HFF-Myc (cell line): ENCODE results near the gene C14orf93.

ENCODE experiments used
- DNase-seq: peaks from one replicate; pipeline ENCODE4 v3.0.0-alpha.2; 2011; ENCODE audit warnings: low read depth; ENCODE audit errors: extremely low read depth
- H3K4me3 ChIP-seq: replicated peaks from 2 replicates; pipeline ENCODE4 v1.5.1; 2011; ENCODE audit warnings: low read depth, mild to moderate bottlenecking, control low read depth, low read length
- TF ChIP-seq, protein P1 (sequence below): IDR thresholded peaks from 2 replicates; pipeline ENCODE4 v1.5.1; 2012; ENCODE audit warnings: mild to moderate bottlenecking, low read depth, low read length, control low read depth; ENCODE audit errors: missing control alignments

The C14orf93 gene

DNA sequence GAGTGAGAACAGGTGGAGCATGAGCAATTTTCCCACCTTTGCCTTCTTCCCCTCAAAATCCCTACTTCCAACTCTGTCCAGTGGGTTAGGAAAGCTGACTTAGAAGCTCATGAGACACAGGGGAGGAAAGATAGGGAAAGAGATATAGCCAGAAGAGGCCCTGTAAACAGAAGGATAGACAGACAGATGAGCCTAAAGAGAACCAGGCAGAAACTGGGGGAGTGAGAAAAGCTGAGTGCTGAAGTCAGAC lies 32.6 kb downstream of the C14orf93 start:
- TF ChIP-seq, protein P1, sequence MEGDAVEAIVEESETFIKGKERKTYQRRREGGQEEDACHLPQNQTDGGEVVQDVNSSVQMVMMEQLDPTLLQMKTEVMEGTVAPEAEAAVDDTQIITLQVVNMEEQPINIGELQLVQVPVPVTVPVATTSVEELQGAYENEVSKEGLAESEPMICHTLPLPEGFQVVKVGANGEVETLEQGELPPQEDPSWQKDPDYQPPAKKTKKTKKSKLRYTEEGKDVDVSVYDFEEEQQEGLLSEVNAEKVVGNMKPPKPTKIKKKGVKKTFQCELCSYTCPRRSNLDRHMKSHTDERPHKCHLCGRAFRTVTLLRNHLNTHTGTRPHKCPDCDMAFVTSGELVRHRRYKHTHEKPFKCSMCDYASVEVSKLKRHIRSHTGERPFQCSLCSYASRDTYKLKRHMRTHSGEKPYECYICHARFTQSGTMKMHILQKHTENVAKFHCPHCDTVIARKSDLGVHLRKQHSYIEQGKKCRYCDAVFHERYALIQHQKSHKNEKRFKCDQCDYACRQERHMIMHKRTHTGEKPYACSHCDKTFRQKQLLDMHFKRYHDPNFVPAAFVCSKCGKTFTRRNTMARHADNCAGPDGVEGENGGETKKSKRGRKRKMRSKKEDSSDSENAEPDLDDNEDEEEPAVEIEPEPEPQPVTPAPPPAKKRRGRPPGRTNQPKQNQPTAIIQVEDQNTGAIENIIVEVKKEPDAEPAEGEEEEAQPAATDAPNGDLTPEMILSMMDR: no peak
- DNase-seq: no peak
- no peak overlapping the region for H3K4me3 ChIP-seq

DNA sequence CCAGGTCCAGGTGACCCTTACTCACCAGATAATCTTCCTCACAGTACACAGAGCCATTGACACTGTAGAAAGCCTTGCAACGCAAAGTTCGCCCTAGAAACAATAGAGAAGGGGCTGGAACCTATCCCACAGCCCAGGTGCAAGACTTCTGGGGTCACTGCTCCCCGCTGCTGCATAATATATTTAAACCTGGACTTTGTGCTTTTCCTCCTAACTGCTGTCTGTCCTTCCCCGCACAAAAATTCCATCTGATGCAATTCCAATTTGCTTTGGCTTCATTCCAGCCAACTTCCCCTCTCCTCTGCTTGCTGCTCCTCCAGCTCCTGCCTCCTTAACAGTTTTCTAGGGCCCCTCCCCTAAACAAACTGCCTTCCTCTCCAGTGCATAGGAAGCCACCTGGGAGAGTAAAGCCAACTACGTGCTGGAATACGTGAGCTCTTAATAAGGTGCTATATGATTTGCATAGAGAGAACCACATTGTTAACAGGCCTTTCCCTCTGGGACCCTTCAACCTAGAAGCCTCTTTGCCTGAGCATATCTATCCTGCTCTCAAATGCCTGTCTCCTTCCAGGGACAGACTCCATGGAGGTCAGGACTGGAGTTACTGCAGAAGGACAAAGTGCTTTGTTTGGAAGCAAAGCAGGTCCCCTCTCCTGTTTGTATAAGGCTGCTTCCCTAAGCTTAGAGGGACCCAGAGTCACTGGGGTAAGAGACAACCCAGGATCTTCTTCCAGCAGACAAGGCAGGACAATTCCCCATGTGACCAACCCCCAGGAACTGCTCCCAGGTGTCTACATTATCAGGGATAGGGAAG lies 33.1 kb downstream of the C14orf93 start:
- TF ChIP-seq, protein P1: no peak
- H3K4me3 ChIP-seq: no peak overlapping the region
- no peak for DNase-seq

DNA sequence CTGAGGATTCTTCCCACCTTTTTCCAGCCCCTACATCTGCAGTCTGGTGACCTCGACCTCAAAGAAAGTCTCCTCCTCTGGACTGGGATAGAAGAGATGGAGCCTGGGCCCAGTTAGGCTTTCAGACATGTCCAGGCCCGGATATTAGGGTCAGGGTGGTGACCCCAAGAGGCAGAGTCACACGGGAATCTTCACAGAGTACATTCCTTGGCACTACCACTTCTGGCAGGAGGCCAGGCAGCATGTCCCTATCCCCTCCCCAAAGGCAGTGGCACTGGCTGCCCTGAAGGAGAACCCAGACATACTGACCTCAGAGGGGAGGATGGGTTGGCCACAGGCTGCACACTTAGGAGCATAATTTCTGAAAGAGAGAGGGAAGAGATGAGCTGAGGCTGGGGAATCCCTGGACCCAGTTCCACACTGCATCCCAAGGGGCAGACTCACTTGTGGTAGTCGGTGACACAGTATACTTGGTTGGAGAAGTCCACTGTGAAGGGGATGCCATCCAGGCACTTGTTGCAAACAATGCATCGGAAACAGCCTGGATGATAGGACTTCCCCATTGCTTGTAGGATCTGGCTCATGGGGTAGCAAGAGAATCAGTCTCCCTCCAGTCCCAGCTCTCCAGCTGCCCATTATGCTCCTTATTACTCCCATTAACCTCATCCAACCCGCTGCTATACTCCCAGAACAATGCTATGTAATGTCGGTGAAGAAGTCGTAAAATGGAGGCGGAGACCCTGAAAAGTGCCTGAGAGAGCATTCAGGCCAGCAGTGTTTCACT lies 35.2 kb downstream of the C14orf93 start:
- no peak for DNase-seq
- TF ChIP-seq, protein P1: no peak
- no peak overlapping the region for H3K4me3 ChIP-seq

DNA sequence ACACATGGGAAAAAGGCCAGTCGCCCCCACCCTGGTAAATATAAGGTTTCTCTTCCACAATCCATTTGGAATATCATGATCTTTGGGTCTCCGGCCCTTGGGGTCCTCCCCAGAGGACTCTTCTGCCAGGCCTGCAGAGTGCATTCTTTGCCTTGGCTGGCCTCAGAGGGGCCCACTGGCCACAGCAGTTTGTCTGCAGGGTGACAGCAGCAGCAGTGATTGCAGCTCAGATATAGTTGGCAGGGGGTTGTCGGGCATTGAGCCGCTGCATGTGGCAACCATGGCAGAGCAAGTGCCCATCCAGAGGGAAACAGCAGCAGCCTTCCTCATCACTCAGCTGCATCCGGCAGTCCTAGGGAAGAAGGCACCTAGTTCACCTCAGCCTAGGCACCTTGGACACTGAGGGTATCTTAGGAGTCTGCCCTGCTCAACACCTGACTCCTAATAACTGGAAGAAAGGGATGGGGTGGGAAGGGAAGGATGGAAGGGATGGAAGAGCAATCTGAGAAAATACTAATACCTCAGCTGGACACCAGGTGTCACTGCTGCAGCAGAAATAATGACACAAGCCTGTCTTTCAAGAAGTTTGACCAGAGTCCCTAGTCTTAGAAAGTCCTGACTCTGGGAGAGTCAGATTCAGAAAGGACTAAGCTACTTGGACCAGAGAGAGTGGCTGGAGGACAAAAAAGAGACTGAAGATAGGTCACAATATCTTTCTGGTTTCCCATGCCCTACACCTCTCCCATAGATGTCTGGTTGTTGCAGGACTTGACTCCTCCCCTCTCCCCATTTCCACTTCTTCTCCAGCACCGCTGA lies 36.5 kb downstream of the C14orf93 start:
- TF ChIP-seq, protein P1: peak; percentile 67
- no peak overlapping the region for H3K4me3 ChIP-seq
- DNase-seq: no peak

DNA sequence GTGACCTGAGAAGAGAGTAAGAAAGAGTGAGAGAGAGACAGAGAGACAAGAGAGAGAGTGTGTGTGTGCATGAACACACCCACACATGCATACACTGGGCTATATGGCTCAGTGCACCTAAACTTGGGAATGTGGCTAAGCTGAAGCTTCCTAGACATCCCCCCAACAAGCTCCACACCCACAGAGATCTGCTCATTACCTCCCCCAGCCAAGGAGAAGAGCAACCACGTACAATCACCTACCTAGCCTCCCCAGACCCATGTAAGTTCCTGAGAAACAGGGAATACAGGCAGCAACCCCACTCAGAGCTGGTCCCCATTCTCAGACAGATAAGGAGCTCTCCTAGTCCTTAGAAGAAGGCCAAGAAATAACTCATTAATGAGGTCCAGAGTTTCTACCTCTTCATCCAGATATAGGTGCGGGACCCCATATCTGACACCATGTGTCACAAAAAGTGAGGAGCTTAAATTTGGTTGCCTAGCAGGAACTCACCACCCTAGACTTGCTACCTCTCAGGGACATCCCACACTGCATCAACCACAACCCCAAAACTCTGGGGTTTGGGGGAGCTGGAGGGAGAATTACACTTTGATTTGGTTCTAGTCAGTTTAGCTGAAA lies 37.5 kb downstream of the C14orf93 start:
- TF ChIP-seq, protein P1: no peak
- no peak for DNase-seq
- H3K4me3 ChIP-seq: no peak overlapping the region

DNA sequence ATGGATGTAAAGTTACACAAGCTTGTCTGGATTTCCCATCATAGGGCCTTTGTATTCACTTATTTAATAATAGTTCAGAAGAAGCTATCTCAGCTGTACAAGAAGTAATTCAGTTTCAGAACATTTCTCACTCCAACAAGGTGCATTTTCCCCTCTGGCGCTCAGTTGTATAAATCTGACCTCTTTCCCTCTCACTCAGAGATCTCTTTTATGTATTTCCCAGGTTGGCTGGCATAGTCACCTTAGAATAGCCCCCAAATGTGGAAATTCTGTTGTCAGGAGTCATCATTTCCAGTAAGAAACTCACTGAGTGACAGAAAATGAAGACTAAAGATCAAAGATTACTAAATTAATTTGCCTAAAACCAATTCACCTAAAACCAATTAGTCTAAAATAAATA lies 38.8 kb downstream of the C14orf93 start:
- DNase-seq: no peak
- TF ChIP-seq, protein P1: no peak
- H3K4me3 ChIP-seq: no peak overlapping the region
